ENCODE data around the gene TEX2.

DNA sequence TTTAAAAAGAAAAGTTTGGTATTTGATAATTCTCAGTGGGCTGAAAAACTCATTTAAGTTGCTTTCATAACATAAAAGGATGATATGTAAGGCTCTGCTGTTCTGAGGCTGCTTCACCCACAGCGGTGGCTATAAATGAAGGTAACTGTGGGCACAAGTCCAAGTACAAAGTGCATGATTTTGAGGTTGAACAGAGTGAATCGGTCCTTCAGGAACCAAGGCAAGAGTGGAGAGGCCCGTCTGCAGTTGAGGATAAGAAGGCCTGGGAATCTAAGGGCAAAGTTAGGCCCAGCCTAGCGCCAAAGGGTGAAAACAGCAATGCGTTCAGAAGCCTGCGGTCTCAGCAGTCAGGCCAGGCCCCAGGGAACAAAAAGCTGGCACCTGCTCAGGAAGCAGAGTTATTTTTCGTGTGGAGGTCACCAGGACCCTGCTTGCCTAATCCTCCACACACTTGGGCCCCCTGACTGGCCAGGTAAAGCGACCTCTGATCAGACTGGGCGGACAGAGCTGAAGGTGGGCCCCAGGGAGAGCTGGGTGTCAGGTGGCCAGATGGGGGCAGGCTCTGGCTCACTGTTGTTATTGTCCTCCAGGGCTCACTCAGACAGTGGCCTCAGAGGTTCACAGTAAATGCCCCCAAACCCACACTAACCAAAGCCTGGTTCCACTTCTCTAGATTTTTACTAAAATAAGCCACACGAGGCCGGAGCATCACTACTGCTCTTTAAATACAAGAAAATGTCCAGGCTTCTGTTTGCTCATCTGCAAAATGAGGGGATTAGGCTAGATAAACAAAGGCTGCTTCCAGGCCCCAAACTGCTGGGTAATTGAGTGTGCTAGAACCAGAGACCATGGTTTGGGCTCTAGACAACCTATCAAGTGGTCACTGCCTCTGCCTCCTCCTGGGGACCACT lies 46.5 kb downstream of the TEX2 start:
- TF ChIP-seq, protein P1, sequence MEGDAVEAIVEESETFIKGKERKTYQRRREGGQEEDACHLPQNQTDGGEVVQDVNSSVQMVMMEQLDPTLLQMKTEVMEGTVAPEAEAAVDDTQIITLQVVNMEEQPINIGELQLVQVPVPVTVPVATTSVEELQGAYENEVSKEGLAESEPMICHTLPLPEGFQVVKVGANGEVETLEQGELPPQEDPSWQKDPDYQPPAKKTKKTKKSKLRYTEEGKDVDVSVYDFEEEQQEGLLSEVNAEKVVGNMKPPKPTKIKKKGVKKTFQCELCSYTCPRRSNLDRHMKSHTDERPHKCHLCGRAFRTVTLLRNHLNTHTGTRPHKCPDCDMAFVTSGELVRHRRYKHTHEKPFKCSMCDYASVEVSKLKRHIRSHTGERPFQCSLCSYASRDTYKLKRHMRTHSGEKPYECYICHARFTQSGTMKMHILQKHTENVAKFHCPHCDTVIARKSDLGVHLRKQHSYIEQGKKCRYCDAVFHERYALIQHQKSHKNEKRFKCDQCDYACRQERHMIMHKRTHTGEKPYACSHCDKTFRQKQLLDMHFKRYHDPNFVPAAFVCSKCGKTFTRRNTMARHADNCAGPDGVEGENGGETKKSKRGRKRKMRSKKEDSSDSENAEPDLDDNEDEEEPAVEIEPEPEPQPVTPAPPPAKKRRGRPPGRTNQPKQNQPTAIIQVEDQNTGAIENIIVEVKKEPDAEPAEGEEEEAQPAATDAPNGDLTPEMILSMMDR (IDR thresholded peaks at IDR 0.05; ENCODE audit: low read depth, low read length) = no peak
- no peak for TF ChIP-seq EZH2phosphoT487 (IDR thresholded peaks at IDR 0.05; ENCODE audit: low read depth)

Measured in OCI-LY3 (cell line).